Inflammatory macrophage treated with lipopolysaccharide for 1 hour (primary cell): ENCODE data around the gene NCF4.

Experiments
- DNase-seq, 2 donors: peaks; one replicate each; pipeline ENCODE4 v3.0.0-alpha.2; 2020 to 2022

The NCF4 gene

GRCh38 chr22:36924151-36924698 lies 63.4 kb downstream of the NCF4 start:
- DNase-seq: no peak

- no peak for DNase-seq
These were observed 64.8 kb downstream of the NCF4 start for GRCh38 chr22:36925388-36926290.

GRCh38 chr22:36926309-36926708 lies 65.5 kb downstream of the NCF4 start:
- DNase-seq: no peak

- DNase-seq: no peak
These were observed 66.1 kb downstream of the NCF4 start for GRCh38 chr22:36926721-36927435.
